ENCODE measurements around the gene CACNA1G.

DNA sequence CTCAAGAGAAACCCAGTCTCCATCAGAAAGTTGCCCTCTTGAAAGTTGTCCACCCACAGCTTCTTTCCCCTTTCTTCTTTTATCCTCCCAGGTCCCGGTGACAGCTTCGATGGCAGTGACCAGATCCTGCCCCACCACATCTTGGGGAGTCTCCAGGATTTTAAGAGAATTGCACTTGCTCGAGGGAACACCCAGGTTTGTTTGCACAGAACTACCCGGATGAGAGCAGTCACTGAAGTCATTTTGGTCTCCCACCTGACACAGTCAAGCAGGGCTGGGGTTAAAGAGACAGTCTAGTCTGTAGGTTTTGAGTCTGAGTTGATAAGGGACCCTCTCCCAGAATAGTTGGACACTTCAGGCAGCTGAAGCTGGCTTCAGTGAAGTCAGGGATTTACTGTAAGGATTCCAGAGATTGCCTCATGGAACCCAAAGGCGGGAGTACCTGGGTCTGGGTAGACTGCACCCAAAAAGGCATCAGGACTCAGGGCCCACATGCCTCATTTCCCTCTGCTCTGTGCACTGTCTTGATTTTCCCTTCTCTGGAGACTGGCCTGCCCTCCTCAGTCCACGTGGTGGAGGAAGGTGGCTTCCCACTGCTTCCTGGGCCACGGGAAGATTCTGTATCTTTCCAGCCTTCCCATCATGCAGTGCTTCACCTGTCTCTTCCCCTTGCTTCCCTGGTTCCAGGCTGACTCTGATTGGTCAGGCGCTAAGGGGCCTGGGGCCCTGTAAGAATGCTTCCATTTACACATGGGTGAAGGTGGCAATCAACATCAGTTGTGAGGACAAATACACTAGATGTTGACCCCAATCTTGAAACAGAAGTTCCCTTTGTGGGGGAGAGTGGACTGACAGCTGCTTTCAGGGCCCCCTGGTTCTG lies 42.8 kb upstream of the CACNA1G start:
- TF ChIP-seq, protein P1, sequence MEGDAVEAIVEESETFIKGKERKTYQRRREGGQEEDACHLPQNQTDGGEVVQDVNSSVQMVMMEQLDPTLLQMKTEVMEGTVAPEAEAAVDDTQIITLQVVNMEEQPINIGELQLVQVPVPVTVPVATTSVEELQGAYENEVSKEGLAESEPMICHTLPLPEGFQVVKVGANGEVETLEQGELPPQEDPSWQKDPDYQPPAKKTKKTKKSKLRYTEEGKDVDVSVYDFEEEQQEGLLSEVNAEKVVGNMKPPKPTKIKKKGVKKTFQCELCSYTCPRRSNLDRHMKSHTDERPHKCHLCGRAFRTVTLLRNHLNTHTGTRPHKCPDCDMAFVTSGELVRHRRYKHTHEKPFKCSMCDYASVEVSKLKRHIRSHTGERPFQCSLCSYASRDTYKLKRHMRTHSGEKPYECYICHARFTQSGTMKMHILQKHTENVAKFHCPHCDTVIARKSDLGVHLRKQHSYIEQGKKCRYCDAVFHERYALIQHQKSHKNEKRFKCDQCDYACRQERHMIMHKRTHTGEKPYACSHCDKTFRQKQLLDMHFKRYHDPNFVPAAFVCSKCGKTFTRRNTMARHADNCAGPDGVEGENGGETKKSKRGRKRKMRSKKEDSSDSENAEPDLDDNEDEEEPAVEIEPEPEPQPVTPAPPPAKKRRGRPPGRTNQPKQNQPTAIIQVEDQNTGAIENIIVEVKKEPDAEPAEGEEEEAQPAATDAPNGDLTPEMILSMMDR (IDR thresholded peaks at IDR 0.05) = no peak
- TF ChIP-seq POLR2A (IDR thresholded peaks at IDR 0.05) = no peak

Measured in vagina (tissue), 2 donors.